H1 (cell line): Measurements from ENCODE around the gene BPIFB4. TPM values are rescaled to one million over a fixed set of nuclear protein-coding genes. Genes with fewer than 3 reads are reported as not detected.

Experiments used
- CTCF ChIA-PET: fragments of 300-600 bp; sonication (Branson Sonifier 250); formaldehyde crosslinking; loops from one replicate; lab custom pipeline; 2021; ENCODE audit not compliant: partially characterized antibody; lab: Charles Lee
- POLR2A ChIA-PET: fragments of 300-600 bp; sonication (Branson Sonifier 250); formaldehyde crosslinking; loops from one replicate; lab custom pipeline; 2021; ENCODE audit warnings: inconsistent platforms; ENCODE audit not compliant: partially characterized antibody; lab: Charles Lee
- DNase-seq, 2 experiments: peaks; one replicate each; pipeline versions ENCODE4 v3.0.0 to v3.0.0-alpha.2; 2010 to 2022; ENCODE audit warnings: low spot score in 2 of 2, low read depth in 1 of 2, mixed read lengths in 1 of 2
- FAIRE-seq: peaks from 2 replicates; lab custom pipeline; 2011; peaks lifted over from hg19 to GRCh38; lab: Jason Lieb, UNC
- H2AFZ ChIP-seq: 2 replicates; pipeline ENCODE4 v1.8.1; 2012; ENCODE audit warnings: low read length, inconsistent platforms
- H2AK5ac ChIP-seq: 2 replicates; pipeline ENCODE4 v1.6.1; 2013; ENCODE audit warnings: low read depth, low read length
- H2BK120ac ChIP-seq: replicated peaks from 2 replicates; pipeline ENCODE3; 2013; ENCODE audit warnings: low read depth, low read length, inconsistent platforms
- H2BK12ac ChIP-seq: 2 replicates; pipeline ENCODE4 v1.6.1; 2013; ENCODE audit warnings: low read depth, low read length
- H2BK15ac ChIP-seq: 2 replicates; pipeline ENCODE4 v1.6.1; 2013; ENCODE audit warnings: low read length
- H2BK20ac ChIP-seq: 2 replicates; pipeline ENCODE4 v1.6.1; 2013; ENCODE audit warnings: low read length
- H2BK5ac ChIP-seq: 2 replicates; pipeline ENCODE4 v1.6.1; 2013; ENCODE audit warnings: low read depth, low read length
- H3K14ac ChIP-seq: 2 replicates; pipeline ENCODE4 v1.6.1; 2013; ENCODE audit warnings: inconsistent platforms; ENCODE audit not compliant: insufficient read length
- H3K18ac ChIP-seq: 2 replicates; pipeline ENCODE4 v1.6.1; 2013; ENCODE audit warnings: low read length; ENCODE audit errors: extremely low read depth
- H3K23ac ChIP-seq: 2 replicates; pipeline ENCODE4 v1.6.1; 2013; ENCODE audit warnings: inconsistent platforms; ENCODE audit not compliant: insufficient read length
- H3K23me2 ChIP-seq: 2 replicates; pipeline ENCODE4 v1.6.1; 2013; ENCODE audit warnings: low read depth, low read length
- H3K27ac ChIP-seq: 2 replicates; pipeline ENCODE4 v1.6.1; 2011; ENCODE audit warnings: low read depth, low read length, inconsistent platforms
- H3K27me3 ChIP-seq, 4 experiments: replicated peaks in 1 of 4; 1 replicate in 1 of 4; 2 replicates in 3 of 4; pipeline versions ENCODE4 v1.6.1 to v1.8.1; 2011 to 2013; ENCODE audit warnings: low read length in 3 of 4, mild to moderate bottlenecking in 3 of 4, inconsistent platforms in 2 of 4, mixed read lengths in 2 of 4, moderate library complexity in 1 of 4; ENCODE audit not compliant: control insufficient read depth in 3 of 4, insufficient read depth in 3 of 4; ENCODE audit errors: extremely low read depth in 1 of 4
- H3K36me3 ChIP-seq, 4 experiments: 2 replicates each; pipeline versions ENCODE4 v1.6.1 to v1.8.1; 2011 to 2013; ENCODE audit warnings: mild to moderate bottlenecking in 4 of 4, low read length in 3 of 4, moderate library complexity in 2 of 4, control low read depth in 1 of 4, inconsistent platforms in 1 of 4; ENCODE audit not compliant: insufficient read depth in 4 of 4, control insufficient read depth in 2 of 4
- H3K4ac ChIP-seq: replicated peaks from 2 replicates; pipeline ENCODE3; 2013; ENCODE audit warnings: low read length, low read depth, mixed read lengths, inconsistent platforms; ENCODE audit not compliant: insufficient read length
- H3K4me1 ChIP-seq, 4 experiments: replicated peaks in 1 of 4; 1 replicate in 1 of 4; 2 replicates in 3 of 4; pipeline versions ENCODE4 v1.6.1 to v1.8.1; 2011 to 2013; ENCODE audit warnings: low read length in 3 of 4, inconsistent platforms in 2 of 4, mixed read lengths in 1 of 4; ENCODE audit not compliant: insufficient read depth in 4 of 4, control insufficient read depth in 3 of 4
- H3K4me2 ChIP-seq, 2 experiments: 2 replicates each; pipeline versions ENCODE4 v1.6.1 to v1.8.1; 2011 to 2013; ENCODE audit warnings: low read depth in 2 of 2, low read length in 2 of 2, control low read depth in 1 of 2, inconsistent platforms in 1 of 2, mild to moderate bottlenecking in 1 of 2; ENCODE audit not compliant: insufficient read depth in 1 of 2
- H3K4me3 ChIP-seq, 4 experiments: fragments of 200-600, 300-600 bp in 1 of 4; sonication (generic), shearing (Covaris generic), sonication (Bioruptor Twin) in 1 of 4; 2 replicates each; pipeline versions ENCODE4 v1.5.1 to v1.8.1; 2011 to 2016; ENCODE audit warnings: low read length in 4 of 4, low read depth in 3 of 4, control low read depth in 2 of 4, inconsistent platforms in 2 of 4, mild to moderate bottlenecking in 2 of 4, mixed read lengths in 1 of 4, moderate library complexity in 1 of 4; ENCODE audit not compliant: insufficient read depth in 2 of 4; ENCODE audit errors: extremely low read depth in 1 of 4
- H3K56ac ChIP-seq: replicated peaks from 2 replicates; pipeline ENCODE3; 2013; ENCODE audit warnings: low read depth, mild to moderate bottlenecking, mixed read lengths, low read length, inconsistent platforms; ENCODE audit not compliant: insufficient read length
- H3K79me1 ChIP-seq: 2 replicates; pipeline ENCODE4 v1.6.1; 2013; ENCODE audit warnings: low read depth, low read length, control low read depth
- H3K79me2 ChIP-seq, 2 experiments: 2 replicates each; pipeline versions ENCODE4 v1.6.1 to v1.8.1; 2012 to 2013; ENCODE audit warnings: low read length in 2 of 2, mild to moderate bottlenecking in 2 of 2, inconsistent platforms in 1 of 2; ENCODE audit not compliant: insufficient read depth in 2 of 2, control insufficient read depth in 1 of 2
- H3K9ac ChIP-seq, 4 experiments: replicated peaks in 1 of 4; 1 replicate in 1 of 4; 2 replicates in 3 of 4; pipeline versions ENCODE4 v1.6.1 to v1.8.1; 2011 to 2013; ENCODE audit warnings: low read depth in 3 of 4, low read length in 3 of 4, control low read depth in 2 of 4, mild to moderate bottlenecking in 2 of 4, moderate library complexity in 2 of 4, inconsistent platforms in 1 of 4; ENCODE audit errors: extremely low read depth in 1 of 4
- H3K9me3 ChIP-seq, 2 experiments: 2 replicates each; pipeline versions ENCODE4 v1.6.1 to v1.8.1; 2012 to 2013; ENCODE audit warnings: mild to moderate bottlenecking in 2 of 2, moderate library complexity in 2 of 2, control low read depth in 1 of 2, inconsistent platforms in 1 of 2, low read depth in 1 of 2, low read length in 1 of 2, mixed read lengths in 1 of 2; ENCODE audit not compliant: insufficient read depth in 2 of 2
- H4K20me1 ChIP-seq, 2 experiments: replicated peaks in 1 of 2; 2 replicates each; pipeline versions ENCODE3 to v1.8.1; 2011 to 2013; ENCODE audit warnings: inconsistent platforms in 2 of 2, low read length in 2 of 2, mild to moderate bottlenecking in 1 of 2; ENCODE audit not compliant: insufficient read depth in 2 of 2, control insufficient read depth in 1 of 2
- H4K5ac ChIP-seq: 2 replicates; pipeline ENCODE4 v1.6.1; 2013; ENCODE audit warnings: low read length, low read depth, mixed read lengths, inconsistent platforms; ENCODE audit not compliant: insufficient read length
- H4K8ac ChIP-seq: 2 replicates; pipeline ENCODE4 v1.8.0; 2013; ENCODE audit warnings: mild to moderate bottlenecking, moderate library complexity, low read length, inconsistent platforms; ENCODE audit not compliant: insufficient read depth; ENCODE audit errors: extremely low read depth
- H4K91ac ChIP-seq: replicated peaks from 2 replicates; pipeline ENCODE3; 2013; ENCODE audit warnings: low read length, mixed read lengths, inconsistent platforms; ENCODE audit not compliant: insufficient read length
- POLR2A ChIP-seq, 2 experiments: IDR thresholded peaks; 1 replicate in 1 of 2; 2 replicates in 1 of 2; pipeline ENCODE4 v1.6.1; 2011; ENCODE audit warnings: low read depth in 2 of 2, low read length in 2 of 2, mild to moderate bottlenecking in 2 of 2; ENCODE audit errors: control extremely low read depth in 1 of 2
- SIX5 ChIP-seq: IDR thresholded peaks from 2 replicates; pipeline ENCODE4 v1.6.1; 2011; ENCODE audit warnings: mild to moderate bottlenecking, low read depth, low read length
- WGBS, 2 experiments: shearing (Covaris generic) in 1 of 2; methylation state at CpG; one replicate each; pipeline versions ENCODE4 v1.1.6 to v1.1.7; 2013 to 2015; ENCODE audit warnings: low lambda C conversion rate in 2 of 2, mixed read lengths in 2 of 2, inconsistent platforms in 1 of 2, low coverage in 1 of 2, missing lambda C conversion rate in 1 of 2; ENCODE audit not compliant: insufficient replicate concordance in 2 of 2, insufficient coverage in 1 of 2, insufficient read length in 1 of 2; ENCODE audit errors: extremely low coverage in 1 of 2, missing lambda C conversion rate in 1 of 2; 5-methylcytosine and 5-hydroxymethylcytosine counted together
- polyA plus RNA-seq, 7 experiments: library from polyadenylated mRNA; depleted of rRNA in 3 of 7; stranded (reverse) in 5 of 7; unstranded in 2 of 7; fragments of >200 nt in 5 of 7; fragments of 200-250 nt in 2 of 7; gene quantifications; 1 replicate in 5 of 7; 2 replicates in 1 of 7; 4 replicates in 1 of 7; pipeline versions ENCODE4 v1.2.1 to v1.2.3, GENCODE V29; 2011 to 2013; ENCODE audit warnings: missing spikeins in 2 of 7, mixed read lengths in 2 of 7
- total RNA-seq: library from RNA; stranded (reverse); fragmentation: NEBNext Ultra II Directional; extraction: Animal tissue kit (Norgen Biotek cat#: 25700); gene quantifications from 2 replicates; pipeline ENCODE4 v1.2.1, GENCODE V29; 2021

BPIFB4 gene
- total and polyA plus RNA-seq, 2 of the 8 experiments (the other 6 are each of a cell fraction or from before 2014, with no cell fraction given) = not detected

DNA sequence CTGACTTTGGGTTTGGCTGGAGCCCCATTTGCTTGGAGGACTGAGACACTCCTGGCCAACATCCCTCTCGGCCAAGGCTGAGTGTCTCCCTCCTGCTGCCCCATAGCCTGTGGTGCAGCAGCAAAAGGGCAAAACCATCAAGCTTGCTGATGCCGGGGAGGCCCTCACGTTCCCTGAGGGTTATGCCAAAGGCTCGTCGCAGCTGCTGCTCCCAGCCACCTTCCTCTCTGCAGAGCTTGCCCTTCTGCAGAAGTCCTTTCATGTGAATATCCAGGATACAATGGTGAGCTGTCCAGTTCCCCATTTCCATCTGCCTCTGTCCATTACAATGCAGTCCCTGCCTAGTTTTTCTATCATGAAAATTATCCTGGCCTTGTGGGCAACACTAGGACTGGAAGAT is 42.0 kb upstream of the BPIFB4 start:
- DNase-seq = no peak
- no peak overlapping the region for H3K14ac ChIP-seq
- H2BK20ac ChIP-seq = no peak overlapping the region
- no peak overlapping the region for H3K27ac ChIP-seq
- no peaks in the 10 kb centered on the region for H4K20me1 ChIP-seq
- H2BK5ac ChIP-seq = no peak overlapping the region
- WGBS, 2 experiments = 84% methylated on average over 5 of the region's 5 CpGs; no CpG with 5 or more reads in 1 of the 2 experiments
- H3K18ac ChIP-seq = no peak overlapping the region
- H2AK5ac ChIP-seq = no peak overlapping the region
- no peak for FAIRE-seq
- H3K4me3 ChIP-seq = no peak overlapping the region
- no peak overlapping the region for H4K91ac ChIP-seq
- H3K23me2 ChIP-seq = peaks cover 7% of the 10 kb centered on the region; the same call in 1 of the 2 replicates
- H2BK120ac ChIP-seq = no peak overlapping the region
- H2AFZ ChIP-seq = no peak overlapping the region
- no peak overlapping the region for H3K23ac ChIP-seq
- no peak overlapping the region for H3K4ac ChIP-seq
- H3K56ac ChIP-seq = no peak overlapping the region
- no peaks in the 10 kb centered on the region for H3K4me1 ChIP-seq
- H2BK15ac ChIP-seq = no peak overlapping the region
- H2BK12ac ChIP-seq = no peak overlapping the region
- ChIA-PET CTCF (no interaction called here), POLR2A (no interaction called here)
- H3K9ac ChIP-seq = no peak overlapping the region
- no peaks in the 10 kb centered on the region for H3K36me3 ChIP-seq
- H3K79me2 ChIP-seq = no peaks in the 10 kb centered on the region
- H3K4me2 ChIP-seq = no peak overlapping the region
- peaks cover 0 to 3% (median 0%) of the 10 kb centered on the region in 4 experiments; a peak in 1 of 7 replicates for H3K27me3 ChIP-seq
- no peak overlapping the region for H4K8ac ChIP-seq
- H3K79me1 ChIP-seq = no peaks in the 10 kb centered on the region
- no peaks in the 10 kb centered on the region for H3K9me3 ChIP-seq
- H4K5ac ChIP-seq = no peak overlapping the region
- TF ChIP-seq SIX5 (no peak), POLR2A (IDR thresholded peaks at IDR 0.05; ENCODE audit: control extremely low read depth in 1 of 2, low read depth in 2 of 2, low read length in 2 of 2) (no peak)
